ENCODE data around the gene FOXM1.
"Not testable (repeated sequence)": the region's sequence is repeated elsewhere in the genome, so short reads cannot be mapped to it uniquely, and the experiment has no call there.

The FOXM1 gene

DNA sequence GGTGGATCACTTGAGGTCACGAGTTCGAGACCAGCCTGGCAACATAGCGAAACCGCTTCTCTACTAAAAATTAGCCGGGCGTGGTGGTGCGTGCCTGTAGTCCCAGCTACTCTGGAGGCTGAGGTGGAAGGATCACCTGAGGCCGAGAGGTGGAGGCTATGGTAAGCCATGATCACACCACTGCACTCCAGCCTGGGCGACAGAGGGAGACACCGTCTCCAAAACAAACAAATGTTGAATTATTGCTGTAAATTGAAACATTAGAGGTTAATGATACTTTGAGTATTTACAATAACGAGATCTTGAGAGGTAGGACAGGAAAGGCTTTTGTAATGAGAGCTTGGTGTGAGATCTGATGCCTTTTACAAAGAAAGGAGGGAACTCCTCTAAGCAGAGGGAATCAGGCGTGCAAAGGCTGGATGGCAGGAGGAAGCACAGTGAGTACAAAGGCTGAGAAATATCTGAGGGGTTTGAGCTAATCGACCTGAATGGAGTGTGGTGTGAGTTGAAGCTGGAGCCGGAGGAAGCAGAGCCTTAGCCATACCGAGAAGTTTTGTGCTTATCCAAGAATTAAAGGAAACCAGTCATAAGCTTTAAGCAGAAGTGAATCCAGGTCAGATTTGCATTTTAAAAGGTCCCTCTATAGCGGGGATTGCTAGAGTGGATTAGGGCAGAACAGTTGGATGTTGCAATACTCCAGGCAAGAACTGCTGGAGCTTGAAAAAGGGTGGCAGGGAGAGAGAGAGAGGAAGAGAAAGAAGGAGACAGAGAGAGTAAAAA lies 1.2 kb upstream of the FOXM1 start:
- peak; percentile 35 for DNase-seq

DNA sequence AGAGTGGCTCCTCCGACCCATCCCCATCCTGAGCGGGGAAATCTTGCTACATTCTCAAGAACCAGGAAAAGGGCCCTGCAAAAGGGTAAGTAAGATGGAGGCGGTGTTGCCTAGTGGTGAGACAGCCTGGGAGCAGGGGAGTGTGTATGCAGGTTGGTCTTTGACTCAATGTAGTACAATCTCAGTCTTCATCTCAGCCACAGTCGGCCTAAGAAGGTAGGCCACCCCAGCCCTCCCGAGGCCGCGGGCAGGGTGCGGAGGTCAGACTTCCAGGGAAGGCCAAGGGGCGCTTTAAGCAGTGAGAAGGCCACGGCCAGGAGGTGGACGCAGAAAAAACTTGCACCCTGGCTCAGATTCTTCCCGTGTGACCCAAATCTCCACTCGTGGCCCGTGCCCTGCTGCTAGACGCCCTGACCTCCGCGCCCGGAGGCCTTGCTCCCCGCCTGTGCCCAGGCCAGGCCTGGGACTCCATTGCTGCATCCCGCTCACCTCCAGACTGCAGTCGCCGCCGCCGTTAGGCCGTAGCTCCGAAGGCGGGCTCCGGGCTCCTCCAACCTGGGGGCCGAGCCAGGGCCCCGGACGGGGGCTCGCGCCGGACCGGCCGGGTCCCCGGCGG lies 435 bp downstream of the FOXM1 start:
- DNase-seq: peak; percentile 60

GRCh38 chr12:2868986-2869632 lies 7.9 kb downstream of the FOXM1 start:
- DNase-seq: not testable (repeated sequence)

- no peak for DNase-seq
Observed at GRCh38 chr12:2864198-2864597, 12.8 kb downstream of the FOXM1 start.

DNA sequence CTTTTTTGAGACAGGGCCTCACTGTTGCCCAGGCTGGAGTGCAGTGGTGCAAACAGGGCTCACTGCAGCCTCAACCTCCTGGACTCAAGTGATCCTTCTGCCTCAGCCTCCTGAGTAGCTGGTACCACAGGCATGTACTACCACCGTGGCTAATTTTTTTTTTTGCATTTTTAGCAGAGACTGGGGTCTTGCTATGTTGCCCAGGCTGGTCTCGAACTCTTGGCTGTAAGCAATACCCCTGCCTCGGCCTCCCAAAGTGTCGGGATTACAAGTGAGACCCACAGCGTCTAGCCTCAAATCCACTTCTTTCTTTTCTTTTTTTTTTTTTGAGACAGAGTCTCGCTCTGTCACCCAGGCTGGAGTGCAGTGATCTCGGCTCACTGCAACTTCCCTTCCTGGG lies 13.6 kb downstream of the FOXM1 start:
- not testable (repeated sequence) for DNase-seq

GRCh38 chr12:2862876-2863275 lies 14.1 kb downstream of the FOXM1 start:
- DNase-seq: no peak

DNA sequence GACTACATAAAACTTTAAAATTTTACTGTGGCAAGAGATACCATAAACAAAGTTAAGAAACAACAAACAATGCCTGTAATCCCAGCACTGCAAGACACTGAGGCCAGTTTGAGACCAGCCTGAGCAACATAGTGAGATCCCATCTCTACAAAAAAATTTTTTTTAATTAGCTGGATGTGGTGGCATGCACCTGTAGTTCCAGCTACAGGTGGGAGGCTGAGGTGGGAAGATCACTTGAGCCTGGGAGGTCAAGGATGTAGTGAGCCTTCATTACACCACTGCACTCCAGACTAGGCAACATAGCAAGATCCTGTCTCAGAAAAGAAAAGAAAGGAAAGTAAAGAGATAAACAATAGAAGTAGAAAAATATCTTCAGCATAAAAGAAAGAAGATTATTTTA lies 16.8 kb downstream of the FOXM1 start:
- no peak for DNase-seq

GRCh38 chr12:2858944-2859421 lies 18.0 kb downstream of the FOXM1 start:
- no peak for DNase-seq

- DNase-seq: no peak
Observed at GRCh38 chr12:2858334-2858733, 18.6 kb downstream of the FOXM1 start.

- DNase-seq: no peak
Observed at GRCh38 chr12:2857576-2857975, 19.4 kb downstream of the FOXM1 start.

- peak; percentile 71 for DNase-seq
Observed at GRCh38 chr12:2857021-2857431, 19.9 kb downstream of the FOXM1 start, which contains the start of gene TEX52. TSS of gene TEX52 (minus strand) at chr12:2857039. CDS start at chr12:2857026, 13 bp downstream.

GRCh38 chr12:2856051-2856450 lies 20.9 kb downstream of the FOXM1 start:
- no peak for DNase-seq

DNA sequence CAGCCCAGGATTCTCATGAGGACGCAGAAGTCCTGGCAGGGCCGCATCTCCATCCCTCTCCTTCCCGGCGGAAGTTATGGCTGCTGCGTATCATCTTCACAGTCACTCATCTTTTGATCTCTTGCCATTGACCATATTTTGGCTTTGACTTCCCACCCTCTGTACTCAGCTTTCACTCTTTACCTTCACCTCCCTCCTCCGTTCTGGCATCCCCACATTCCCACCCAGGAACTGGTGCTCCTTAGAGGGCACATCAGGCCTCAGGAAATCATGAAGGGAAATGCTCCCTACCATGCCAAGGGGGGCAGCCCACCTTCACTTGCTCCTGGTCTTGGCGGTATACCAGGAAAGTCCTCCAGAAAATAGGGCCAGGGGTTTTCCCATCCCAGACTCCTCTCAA lies 21.4 kb downstream of the FOXM1 start:
- DNase-seq: no peak

GRCh38 chr12:2854669-2855453 lies 22.1 kb downstream of the FOXM1 start:
- no peak for DNase-seq

GRCh38 chr12:2853626-2854025 lies 23.3 kb downstream of the FOXM1 start:
- DNase-seq: peak; percentile 73

- no peak for DNase-seq
Observed at GRCh38 chr12:2851931-2852330, 25.0 kb downstream of the FOXM1 start.

DNA sequence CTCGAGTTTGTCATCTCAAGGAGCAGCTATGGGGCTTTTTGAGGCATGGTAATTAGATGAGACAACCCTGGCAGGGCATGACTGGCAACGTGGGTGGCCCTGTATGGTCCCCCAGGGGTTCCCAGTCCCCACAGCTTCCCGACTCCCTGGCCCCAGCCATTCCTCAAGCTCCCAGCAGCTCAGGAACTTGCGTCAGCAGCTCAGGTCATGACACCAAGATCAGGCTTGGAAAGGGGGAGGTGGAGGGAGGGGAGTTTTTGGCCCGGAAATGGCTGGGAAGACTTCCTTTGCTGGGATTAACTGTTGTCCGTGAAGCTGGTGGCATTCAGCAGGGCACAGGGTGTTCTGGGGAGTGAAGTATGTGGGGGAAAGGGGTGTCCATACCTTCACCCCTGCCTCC lies 31.7 kb downstream of the FOXM1 start:
- DNase-seq: no peak

GRCh38 chr12:2844786-2845185 lies 32.2 kb downstream of the FOXM1 start:
- DNase-seq: no peak

- no peak for DNase-seq
Observed at GRCh38 chr12:2842948-2843347, 34.0 kb downstream of the FOXM1 start.

- no peak for DNase-seq
Observed at GRCh38 chr12:2841056-2841650, 35.8 kb downstream of the FOXM1 start.

DNA sequence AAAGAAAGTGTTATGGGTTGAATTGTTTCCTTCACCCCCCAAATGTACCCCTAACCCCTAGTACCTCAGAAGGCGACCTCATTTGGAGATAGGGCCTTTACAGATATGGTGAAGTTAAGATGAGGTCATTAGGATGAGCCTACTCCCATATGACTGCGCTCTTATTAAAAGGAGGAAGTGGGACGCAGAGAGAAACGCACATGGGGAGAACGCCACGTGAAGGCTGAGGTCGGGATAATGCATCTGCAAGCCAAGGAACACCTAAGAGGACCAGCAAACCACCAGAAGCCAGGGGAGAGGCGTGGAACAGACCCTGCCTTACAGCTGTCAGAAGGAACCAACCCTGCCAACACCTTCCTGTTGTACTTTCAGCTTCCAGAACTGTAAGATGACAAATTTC lies 40.4 kb downstream of the FOXM1 start:
- no peak for DNase-seq

DNA sequence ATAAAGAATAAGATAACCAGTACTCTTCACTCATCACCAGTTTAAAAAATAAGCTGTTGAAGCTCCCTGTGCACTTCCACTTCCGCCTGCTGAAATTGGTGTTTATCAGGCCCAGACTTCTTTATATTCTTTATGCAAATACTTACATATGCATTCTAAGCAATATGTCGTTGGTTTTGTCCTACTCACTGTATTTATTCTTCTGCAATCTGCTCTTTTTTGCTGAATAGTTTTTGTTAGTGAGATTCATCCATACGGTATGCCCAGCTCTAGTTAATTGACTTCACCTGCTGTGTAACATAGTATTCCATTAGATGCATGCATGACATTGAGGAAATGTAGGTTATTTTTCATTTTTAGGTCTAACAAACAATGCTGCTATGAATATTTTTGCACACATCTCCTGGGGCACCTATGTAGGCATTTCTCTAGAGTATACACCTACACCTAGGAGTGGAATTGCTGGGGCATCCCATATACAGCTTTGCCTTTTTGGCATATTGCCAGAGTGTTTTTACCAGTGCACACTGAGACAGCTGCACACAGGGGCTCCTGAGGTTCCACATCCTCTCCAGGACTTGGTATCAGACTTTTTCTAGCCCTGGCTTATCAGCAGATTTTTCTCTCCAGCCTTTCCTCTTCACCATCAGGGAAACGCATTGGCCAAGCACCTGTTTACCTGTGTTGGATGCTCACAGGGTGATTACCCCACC lies 41.1 kb downstream of the FOXM1 start:
- peak; percentile 62 for DNase-seq

Data from NCI-H146 (cell line).